NCI-H2107 treated with DMSO at 0.1 percent for 48 hours (cell line): Measurements from ENCODE around the gene MRPL36.
"Not testable (repeated sequence)": the region's sequence is repeated elsewhere in the genome, so short reads cannot be mapped to it uniquely, and the experiment has no call there.

ENCODE experiments used
- DNase-seq: peaks from one replicate; lab custom pipeline; 2025; ENCODE audit not compliant: unreplicated experiment; lab: John Stamatoyannopoulos, UW

MRPL36 gene

DNA sequence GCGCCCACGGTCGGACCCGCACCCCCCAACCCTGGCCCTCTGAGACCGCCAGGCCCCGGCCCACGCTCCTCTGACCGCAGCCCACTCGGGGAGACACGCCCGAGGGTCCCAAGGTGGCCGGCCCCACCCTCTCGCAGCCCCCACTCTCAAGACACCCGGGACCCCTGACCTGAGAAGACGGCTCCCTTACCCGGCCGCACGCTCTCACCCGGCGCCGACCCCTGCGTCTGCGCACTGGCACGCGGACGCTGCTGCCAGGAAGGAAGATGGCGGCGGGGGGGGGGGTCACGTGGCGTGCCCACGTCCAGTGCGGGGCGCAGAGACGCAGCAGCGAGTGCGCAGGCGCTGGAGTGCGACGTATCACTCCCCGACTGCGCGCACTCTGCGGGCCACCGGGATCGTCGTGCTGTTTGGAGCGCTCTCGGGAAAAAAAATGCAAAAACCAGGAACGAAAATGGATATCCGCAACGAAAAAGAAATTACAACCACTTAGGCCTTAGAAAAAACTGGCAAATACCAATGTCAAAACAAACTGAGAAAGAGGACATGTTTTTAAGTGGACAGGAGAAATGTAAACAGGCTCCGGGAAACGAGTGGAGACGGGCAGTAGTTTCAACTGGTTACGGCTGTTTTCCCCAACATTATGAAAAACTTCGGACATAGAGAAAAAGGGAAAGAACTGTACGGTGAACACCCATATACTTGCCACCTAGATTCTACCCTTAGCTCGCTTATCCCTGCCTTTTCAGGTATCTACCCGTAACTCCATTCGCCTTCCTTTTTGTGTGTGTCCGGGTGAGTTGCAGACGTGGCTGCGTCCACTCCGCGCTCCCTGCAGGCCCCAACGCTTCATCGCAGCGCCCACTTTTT, at the start of gene MRPL36:
MRPL36 (minus strand) TSS at position 236 of the 870 bp plus-strand sequence. CDS start 902 bp downstream, outside the sequence.
- peak; percentile 47 for DNase-seq

DNA sequence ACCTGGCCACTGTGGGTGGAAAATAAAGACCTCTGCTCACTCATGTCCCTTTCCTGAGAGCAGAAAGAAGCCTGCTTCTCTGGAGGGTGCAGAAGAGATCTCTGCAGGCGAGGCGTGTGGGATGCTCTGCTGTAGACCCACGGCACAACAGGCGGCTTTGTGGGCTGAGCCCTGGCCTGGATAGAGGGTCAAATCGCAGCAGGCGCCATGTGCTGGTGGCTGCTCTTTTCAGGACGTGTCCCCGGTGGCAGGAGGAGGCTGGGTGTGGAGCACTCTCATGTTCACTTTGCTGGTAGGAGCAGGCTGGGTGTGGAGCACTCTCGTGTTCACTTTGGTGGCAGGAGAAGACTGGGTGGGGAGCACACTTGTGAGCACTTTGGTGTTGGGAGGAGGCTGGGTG, 48.0 kb upstream of the MRPL36 start:
- no peak for DNase-seq

DNA sequence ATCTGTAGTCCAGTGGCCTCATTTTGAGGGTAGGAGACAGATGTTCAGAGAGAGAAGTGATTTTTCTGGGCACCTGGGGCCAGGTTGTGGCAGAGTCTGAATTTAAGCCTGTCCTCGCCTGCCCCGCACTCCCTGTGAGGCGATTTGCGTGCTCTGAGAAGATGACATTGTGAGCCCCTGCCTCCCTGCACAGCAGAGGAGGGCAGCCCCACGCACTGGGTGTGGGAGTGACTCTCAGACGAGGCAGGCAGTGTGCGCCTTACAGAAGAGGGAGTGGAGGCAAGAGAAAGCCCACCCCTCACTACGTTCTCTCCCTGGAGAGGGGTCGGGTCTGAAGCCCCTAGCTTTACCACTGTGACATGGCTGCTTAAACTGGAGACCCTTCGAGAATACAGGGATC, 47.4 kb upstream of the MRPL36 start:
- no peak for DNase-seq

DNA sequence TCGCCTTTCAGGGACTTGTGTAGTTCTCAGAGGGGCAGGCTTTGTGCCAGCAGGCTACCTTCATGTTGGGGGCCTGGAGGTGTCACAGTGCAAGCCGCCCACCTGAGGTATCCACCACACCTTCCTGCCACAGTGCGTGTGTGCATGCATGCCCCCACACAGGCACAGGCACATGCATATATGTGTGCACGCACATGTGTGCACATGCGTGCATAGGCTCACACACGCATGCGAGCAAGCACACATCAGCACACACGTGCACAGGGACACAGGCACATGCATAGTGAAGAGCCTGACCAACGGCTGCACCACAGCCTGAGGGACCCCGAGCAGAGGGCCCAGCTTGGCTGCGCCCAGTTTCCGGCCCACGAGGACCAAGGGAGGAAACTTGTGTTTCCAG, 46.9 kb upstream of the MRPL36 start:
- no peak for DNase-seq

DNA sequence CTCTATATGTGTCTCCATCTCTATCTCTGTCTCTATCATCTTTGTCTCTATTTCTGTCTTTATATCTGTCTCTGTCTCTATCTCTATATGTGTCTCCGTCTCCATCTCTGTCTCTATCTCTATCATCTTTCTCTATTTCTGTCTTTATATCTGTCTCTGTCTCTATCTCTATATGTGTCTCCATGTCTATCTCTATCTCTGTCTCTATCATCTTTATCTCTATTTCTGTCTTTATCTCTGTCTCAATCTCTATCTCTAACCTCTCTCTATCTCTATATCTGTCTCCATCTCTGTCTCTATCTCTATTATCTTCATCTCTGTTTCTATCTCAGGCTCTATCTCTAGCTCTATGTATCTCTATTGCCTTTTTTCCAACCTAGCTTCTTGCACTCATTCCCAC, 46.1 kb upstream of the MRPL36 start:
- DNase-seq, result no peak

DNA sequence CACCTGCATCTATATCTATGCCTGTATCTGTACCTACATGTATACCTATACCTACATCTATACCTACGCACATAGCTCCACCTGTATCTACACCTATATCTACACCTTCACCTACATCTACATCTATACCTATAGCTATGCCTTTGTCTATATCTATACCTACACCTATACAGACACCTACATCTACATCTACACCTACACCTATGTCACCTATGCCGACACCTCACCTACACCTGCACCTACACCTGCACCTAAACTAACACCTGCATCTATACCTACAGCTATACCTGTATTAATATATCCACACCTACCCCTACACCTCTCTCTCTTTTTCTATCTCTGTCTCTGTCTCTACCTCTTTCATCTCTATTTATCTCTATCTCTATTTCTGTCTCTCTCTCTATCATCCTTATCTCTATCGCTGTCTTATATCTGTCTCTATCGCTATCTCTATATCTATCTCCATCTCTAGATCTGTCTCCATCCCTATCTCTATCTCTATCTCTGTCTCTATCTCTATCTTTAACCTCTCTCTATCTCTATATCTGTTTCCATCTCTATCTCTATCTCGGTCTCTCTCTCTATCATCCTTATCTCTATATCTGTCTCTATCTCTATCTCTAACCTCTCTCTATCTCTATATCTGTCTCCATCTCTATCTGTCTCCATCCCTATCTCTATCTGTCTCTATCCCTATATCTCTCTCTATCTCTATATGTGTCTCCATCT, 45.2 kb upstream of the MRPL36 start:
- no peak for DNase-seq

DNA sequence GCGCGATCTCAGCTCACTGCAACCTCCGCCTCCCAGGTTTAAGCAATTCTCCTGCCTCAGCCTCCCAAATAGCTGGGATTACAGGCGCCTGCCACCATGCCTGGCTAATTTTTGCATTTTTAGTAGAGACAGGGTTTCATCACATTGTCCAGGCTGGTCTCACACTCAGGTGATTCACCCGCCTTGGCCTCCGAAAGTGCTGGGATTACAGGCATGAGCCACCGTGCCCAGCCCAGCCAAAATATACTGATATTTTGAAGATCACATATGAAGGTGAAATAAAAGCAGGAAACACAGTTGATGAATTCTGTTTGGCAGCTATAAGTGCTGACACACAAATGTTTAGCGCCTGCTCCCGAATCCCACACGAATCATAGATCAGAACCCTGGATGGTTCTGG, 44.1 kb upstream of the MRPL36 start:
- DNase-seq, result not testable (repeated sequence)

DNA sequence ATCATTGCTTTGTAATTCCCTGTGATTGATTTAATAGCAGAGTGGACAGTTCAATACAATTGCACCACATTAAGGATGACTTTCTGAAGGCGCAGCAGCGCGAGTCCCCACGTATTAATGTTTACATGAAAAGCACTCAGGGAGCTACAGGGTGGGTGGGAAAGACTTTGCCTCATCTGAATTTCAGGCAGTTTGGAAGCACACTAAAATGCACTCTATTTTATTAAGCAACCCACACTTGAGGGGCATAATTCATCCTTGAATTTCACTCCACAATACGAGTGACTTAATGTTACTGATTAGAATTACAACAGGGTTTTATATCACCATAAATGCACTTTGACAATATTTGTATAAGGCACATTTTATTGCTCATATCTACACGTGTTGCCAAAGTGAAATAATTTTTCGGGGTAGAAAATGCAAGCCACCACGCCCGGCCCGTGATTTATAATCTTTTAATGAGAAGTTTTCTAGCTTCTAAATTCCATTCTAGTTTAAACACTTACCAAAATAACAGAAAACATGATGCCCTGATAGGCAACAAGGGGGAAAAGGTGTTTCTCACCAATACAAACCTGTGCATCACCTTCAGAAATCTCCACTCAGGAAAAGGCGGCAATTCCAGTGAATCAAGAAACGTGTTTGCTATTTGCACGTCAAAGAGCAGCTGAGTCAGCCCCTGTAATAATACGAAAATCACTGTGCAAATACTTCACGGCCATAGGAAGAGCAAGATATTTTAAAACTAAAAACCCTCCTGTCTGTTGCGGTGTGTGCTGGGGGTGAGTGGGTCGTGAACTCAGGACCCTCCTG, 42.6 kb upstream of the MRPL36 start:
- no peak for DNase-seq

DNA sequence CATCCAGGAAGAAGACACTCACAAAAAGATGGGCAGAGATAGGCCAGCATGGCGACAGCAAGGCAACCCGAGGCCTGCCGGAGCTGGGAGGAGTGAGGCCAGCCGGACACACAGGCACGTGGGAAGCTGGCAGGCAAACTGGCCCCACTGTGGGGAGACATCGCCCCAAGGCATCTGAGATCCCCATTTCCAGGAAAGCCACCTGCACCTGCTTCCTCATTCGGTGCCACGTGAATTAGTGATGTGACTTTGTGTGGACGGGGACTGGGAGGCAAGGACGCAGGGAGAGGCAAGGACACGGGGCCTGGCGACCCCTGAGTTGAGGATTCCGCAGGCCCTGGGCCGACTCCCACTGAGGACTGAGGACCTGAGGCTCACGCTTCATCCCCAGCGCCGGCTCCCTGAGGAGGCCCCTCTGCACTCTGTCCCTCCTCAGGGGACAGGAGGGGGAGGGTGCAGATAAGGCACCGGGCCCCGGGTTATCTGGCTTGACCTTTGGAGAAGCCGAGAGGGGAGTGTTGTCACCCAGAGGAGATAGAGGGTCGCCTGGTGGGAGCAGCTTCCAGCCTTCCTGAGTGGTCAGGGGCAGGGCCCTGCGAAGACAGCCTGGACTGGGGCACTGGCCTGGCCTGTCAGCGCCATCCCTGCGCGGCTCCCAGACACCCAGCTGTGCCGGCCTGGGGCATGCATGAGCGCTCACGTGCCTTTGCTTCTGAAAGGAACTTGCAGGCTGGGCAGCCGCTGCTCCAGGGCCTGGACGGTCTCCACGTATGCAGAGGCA, 41.3 kb upstream of the MRPL36 start:
- DNase-seq, result no peak

DNA sequence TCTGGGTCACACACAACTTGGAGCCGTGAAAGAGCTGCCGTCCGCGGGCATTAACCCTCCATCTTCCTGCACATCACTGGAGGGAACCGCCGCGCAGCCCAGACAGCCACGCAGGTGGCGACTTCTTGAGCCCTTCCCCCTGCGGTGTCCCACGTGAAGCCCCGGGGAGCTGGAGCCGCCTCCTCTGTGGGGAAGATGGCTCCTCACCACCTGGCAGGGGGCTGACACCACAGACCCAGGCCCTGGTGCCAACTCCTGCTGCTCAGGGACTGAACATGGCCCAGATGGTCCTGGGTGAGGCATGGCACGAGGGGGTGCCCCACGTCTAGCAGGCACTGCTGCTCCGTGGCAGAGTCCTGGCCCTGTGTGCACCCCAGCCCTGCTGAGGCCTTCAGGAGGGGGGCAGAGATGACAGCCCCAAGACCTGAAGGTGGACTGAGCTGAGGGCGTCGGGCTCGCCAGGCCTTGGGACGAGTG, 40.5 kb upstream of the MRPL36 start:
- DNase-seq, result no peak

DNA sequence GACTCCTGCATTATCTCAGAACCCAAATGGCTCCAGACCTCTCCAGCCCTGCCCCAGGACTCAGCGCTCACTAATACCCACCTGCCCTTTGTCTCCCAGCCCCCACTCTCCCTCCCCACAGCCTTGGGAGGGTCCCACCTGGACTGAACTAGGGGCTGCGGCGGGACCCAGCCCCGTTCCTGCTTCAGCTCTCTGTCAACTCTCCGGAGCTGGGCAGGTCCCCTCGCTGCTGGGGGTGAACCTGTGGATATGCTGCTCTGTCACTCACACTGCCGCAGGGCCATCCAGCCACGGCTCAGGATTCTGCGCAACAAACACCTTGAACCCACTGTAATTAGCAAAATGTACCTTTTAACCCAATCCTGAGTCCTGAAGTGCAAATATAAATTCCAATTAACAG, 38.4 kb upstream of the MRPL36 start:
- DNase-seq, result no peak

DNA sequence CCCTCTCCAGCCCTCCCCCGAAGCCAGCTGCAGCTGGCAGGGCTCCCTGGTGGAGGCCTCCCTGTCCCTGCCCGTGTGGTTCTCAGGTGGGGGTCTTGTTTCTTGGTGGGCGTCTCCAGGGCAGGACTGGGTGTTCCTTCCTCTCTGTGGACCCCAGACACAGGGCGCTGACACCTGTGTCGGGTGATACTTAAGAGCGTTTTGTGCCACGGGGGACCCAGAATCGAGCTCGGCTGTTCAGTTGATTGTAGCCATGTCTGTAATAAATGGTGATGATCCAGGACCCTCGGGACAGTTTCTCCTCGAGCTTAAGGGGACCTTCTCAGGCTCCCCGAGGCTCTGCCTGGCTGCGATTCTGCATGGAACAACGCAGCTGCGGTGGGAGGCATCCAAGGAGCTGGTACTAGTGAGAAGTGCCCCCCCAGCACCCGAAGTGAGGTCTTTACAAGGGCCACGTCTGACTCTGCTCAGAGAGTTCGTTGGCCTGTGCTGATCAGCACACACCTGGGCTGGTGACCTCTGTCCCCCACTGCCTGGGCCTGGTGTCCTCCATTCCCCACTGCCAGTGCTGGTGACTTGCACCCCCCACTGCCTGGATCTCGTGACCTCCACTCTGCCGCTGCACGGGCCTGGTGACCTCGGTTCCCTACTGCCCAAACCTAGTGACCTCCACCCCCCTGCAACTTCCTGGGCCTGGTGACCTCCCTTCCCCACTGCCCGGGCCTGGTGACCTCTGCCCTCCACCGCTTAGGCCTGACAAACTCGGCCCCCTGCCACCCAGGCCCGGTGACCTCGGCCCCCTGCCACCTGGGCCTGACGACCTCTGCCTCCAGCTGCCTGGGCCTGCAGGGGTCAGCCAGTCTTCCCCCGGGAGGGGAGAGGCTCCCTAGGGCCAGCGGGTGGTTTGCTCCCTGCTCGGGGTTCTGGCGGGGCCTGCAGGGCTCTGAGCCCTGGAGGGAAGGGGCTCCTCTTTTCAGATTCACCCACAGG, 37.5 kb upstream of the MRPL36 start:
- DNase-seq, result no peak

DNA sequence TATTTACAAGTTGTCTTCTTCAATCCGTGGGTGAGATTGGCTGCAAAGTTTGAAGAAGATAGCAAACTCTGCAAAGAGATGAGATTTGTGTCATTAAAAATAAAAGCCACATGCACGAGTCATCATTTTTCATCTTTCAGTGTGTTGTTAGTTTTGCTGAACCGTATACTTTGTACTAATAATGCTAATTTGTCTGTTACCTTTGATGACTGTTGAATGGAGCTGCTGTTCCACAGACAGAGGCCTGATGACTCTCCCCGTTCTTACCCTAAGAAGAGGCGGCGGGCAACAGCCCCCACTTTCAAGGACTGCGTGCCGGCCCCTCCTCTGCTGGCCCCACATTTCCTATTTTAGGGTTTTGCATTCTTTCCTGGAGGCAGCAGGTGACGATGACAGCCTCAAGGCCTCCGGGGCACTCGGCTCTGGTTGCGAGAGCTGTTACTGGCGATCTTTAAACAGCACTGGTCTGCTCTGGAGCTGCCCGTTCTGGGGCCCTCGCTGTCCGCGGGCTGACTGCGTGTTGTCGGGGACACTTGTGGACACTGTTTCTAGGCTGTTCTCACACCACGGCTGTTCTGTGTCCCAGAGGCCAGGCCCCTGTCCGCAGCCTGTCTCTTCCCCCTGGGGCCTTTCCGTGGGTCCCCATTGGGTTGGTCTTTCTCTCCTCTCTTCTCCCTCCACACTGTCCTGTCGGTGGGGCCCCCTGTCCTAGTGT, 36.7 kb upstream of the MRPL36 start:
- no peak for DNase-seq

DNA sequence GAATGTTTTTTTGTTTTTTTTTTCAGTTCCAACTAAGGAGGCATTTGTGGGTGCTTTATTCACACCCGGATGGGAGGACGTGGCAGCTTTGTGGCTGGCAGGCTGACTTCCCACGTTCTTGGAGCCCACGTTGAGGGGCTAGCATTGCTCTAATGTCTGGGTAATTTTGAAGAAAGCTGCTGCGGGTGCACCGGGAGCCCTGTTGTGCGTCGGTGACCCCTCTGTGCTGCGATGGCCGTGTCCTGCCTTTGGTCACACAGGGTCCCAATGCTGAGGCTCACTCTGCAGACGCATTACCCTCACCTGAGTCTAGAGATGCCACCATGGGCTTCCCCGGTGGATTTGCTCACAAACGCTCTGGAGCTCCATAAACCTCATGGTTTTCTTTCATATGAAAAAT, 35.8 kb upstream of the MRPL36 start:
- no peak for DNase-seq

DNA sequence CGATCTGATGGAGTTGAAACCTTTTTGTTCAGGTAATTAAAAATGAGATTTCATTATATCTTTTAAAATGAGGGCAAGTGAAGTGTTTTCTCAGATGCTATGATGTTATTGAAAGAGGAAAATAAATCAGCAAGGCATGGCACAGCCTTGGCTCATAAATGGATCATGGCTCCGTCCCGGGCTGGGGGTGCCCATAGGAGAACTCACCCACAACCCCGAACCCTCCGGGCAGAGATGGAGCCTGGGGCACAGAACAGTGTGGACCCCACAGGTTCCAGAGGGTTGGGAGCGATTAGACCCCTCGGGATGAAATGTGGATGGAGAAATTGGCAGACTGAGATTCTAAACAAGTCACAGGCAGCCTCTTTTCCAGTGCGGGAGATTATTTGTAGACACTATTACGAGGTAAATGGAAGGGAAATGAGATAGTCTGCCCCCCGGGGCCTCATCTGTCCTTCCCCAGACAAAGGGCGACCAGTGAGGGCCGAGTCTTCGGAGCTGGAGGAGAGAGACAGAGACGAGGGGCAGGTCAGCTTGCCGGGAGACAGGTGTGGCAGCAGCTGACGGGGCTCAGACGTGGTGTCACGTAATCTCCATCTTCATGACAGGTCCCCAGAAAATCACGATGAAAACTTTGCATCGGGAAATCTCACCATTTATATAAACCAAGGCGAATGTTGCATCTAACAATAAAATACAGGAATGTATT, 35.2 kb upstream of the MRPL36 start:
- DNase-seq, result no peak

DNA sequence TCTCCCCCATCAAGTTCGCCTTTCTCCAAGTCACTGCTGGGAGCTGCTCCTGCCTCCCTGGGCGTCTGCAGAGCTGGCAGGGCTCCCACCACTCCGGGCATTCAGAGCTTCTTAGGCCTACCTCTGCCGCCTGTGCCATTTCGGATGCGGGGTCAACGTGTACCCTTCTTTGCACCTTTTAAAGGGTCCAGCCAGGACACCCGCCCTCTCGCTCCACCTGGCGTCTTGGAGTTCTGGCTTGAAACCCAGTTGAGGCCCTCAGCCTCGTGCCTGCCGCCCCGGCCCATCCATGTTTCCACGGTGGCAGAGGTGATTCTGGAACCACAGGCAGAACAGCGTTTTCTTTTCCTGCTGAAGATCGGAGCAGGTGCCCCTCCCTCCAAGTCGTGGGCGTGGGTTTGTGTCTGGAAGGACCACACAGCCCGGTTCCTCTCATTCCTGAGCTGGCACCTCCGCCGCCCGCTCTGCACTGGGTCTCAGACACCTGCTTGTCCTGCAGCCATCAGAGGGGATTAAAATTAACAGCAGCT, 34.5 kb upstream of the MRPL36 start:
- no peak for DNase-seq

DNA sequence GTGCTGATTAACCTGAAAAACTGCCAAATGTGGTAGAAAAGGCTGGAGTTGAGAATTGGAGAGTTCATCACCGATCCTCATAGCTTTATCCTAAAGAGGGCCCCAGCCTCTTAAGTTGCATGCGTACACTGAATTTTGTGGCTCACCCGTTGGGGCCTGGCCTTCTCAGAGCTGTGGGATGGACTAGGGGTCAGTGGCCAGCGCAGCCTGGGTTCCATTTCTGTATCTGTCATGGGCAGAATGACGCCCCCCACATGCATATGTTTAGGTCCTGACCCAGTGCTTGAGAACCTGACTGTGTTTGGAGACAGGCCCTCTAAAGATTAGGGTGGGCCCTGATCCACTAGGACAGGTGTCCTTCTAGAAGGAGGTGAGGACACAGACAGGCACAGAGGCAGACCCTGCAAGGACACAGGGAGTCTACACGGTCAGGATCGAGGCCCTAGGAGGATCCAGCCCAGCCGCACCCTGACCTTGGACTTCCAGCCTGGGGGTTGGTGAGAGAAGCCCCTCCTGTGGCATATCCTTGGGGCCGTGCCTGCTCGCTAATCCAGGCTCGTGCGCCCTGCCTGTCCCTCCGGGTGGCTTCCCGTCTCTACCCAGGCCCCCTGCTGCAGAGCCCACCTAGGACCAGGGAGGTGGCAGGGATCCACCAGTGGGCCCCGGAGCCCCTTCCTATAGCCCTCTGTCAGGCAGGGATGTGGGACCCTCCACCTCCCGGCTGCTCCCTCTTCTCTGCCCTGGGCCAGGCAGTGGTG, 33.8 kb upstream of the MRPL36 start:
- no peak for DNase-seq
